Left hindlimb (tissue), 1 donor: ENCODE measurements around the gene SVOPL.
A peak's percentile ranks its signal among the peaks of the same experiment; 100 is the strongest.
"Not testable (repeated sequence)": the region's sequence is repeated elsewhere in the genome, so short reads cannot be mapped to it uniquely, and the experiment has no call there.

Experiments used
- DNase-seq: peaks from one replicate; pipeline ENCODE4 v3.0.0-alpha.2; 2018

Gene SVOPL, protein sequence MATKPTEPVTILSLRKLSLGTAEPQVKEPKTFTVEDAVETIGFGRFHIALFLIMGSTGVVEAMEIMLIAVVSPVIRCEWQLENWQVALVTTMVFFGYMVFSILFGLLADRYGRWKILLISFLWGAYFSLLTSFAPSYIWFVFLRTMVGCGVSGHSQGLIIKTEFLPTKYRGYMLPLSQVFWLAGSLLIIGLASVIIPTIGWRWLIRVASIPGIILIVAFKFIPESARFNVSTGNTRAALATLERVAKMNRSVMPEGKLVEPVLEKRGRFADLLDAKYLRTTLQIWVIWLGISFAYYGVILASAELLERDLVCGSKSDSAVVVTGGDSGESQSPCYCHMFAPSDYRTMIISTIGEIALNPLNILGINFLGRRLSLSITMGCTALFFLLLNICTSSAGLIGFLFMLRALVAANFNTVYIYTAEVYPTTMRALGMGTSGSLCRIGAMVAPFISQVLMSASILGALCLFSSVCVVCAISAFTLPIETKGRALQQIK

GRCh38 chr7:138700857-138701536, at the start of gene SVOPL:
SVOPL (minus strand) TSS chr7:138701362; CDS start chr7:138679045, 22,317 bp downstream.
- DNase-seq = no peak

DNA sequence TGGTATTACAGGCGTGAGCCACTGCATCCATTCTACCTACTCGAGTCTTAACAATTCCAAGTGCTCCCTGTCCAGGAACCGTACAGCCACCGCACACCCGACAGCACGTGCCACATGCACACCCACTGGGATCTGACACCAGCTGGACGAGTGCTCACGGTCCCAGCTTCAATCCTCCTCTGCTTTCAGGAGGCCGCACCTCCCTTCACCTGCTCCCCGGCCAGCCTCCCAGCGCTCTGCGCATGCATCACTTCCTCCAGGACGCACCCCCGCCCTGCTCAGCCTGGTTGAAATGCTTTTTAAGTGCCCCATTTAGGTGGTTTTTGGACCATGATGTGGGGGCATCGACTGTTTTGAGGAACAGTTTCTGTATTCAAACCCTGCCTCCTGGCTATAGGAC, 49.3 kb upstream of the SVOPL start:
- no peak for DNase-seq

- no peak for DNase-seq
Measured at GRCh38 chr7:138749960-138750359, 48.8 kb upstream of the SVOPL start.

DNA sequence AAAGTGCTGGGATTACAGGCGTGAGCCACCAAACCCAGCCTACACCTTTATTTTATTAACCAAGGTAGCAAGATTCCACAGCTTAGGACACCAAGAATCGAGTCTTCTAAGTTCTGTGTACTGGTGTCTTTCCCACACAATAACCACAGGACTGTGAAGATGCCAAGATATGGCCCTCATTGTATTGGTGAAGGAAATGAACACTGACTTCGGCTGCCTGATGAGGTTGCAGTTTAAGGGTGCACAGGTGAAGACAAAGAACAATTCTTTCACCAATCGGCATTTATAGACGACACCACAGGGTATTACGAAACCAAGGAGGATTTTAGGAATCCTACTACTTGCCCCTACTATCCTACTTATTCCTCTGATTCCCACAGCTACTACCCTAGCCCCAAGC, 47.5 kb upstream of the SVOPL start:
- no peak for DNase-seq

DNA sequence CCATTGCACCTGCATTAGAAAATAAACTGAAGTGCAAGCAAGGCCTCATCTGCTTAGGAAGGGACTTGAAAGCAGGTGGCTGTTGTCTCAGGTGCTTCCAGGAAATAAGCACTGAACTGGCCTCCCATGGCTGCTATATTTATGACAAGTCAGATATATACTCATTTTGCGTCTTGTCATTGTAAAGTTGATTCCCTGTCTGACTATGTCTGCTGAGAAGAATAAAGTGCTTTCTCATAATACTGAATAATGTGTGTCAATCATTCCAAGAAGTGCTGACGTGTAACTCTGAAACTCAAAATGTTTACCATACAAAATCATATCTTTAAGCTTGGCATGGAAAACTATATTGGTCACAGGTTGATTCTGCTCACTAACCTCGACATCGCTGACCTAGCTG, 44.9 kb upstream of the SVOPL start:
- DNase-seq = no peak

DNA sequence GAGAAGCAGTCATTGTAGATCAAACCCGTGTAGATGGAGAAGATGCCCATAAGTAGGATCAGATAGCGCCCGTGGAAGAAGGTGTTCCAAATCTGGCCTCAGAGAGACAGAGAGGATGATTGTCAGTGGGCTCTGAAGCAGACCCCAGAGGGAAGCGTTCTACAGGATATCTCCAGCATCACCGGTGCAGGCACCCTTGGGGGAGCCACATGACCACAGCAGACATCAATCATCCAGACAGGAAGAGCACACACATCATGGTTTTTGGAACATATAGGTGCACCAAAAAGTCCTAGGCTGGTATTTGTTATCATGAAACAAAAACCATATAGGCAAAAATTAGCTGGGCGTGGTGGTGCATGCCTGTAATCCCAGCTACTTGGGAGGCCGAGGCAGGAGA, 44.0 kb upstream of the SVOPL start:
- no peak for DNase-seq

DNA sequence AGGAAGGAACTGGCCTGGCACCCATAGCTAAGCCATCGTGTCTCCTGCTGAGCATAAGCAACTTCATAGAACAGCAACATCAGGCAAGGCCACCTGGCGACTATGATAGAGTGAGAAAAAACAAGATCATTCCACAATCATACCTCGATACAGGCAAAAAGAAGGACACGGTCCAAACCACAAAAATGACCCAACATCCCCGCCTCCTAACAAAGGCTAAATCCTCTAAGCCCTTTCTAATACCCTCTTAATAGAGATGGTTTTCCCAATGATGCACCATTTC, 40.2 kb upstream of the SVOPL start:
- DNase-seq = no peak

- DNase-seq = no peak
Measured at GRCh38 chr7:138739859-138740258, 38.7 kb upstream of the SVOPL start.

- DNase-seq = peak; percentile 86
Measured at GRCh38 chr7:138738551-138739335, 37.6 kb upstream of the SVOPL start.

GRCh38 chr7:138738114-138738513, 37.0 kb upstream of the SVOPL start:
- no peak for DNase-seq

DNA sequence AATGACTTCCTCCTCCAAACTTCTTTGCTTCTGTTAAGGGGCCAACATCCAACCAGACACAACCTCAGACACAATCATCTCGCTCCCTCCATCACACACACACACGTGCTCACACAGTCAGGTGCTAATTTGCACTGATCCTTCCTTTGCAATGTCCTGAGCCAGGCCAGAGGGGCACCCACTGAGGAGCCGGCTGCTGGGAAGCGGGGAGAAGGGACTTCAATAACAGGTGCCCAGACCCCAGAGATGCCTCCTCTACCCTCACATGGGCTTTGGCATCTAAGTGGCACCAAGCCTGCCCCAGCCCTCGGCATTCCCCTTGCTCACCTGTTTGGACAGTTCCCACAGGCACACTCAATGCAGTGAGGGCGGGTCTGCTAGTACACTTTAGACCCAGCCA, 34.2 kb upstream of the SVOPL start:
- no peak for DNase-seq

- not testable (repeated sequence) for DNase-seq
Measured at GRCh38 chr7:138731733-138732132, 30.6 kb upstream of the SVOPL start.

GRCh38 chr7:138729444-138729843, 28.3 kb upstream of the SVOPL start:
- no peak for DNase-seq

DNA sequence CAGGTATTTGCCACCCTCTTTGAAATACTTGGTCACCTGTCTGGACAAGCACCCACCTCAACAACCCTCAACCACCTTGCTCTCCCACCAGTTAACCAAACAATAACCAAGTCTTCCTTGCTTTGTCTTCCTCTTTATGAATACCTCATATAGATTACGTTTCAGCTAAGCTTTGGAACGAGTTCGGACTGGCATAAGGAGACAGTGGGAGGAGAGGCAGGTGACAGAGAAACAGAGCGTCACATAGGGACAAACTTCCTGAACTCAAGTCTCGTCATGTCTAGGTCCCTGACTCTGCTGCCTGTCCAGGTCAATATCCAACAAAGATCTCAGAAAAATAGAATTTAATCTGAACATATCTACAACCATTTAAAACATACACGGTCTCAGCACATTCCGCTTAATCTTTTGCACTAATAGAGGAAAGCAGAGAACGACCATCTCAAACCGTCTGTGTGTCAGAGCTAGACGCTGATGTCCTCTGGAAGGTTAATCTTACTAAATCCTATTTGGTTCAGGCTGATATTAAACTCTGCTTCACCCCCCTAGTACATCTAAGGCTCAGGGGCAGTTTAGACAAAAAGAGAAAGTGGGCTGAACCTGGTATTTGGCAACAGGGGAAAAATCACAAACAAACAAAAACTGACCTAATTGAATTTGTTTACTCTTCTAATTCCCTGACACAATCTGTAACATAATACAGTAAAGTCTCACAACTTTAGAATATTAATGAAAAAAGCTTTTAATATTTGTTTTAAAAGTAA, 26.4 kb upstream of the SVOPL start:
- no peak for DNase-seq

DNA sequence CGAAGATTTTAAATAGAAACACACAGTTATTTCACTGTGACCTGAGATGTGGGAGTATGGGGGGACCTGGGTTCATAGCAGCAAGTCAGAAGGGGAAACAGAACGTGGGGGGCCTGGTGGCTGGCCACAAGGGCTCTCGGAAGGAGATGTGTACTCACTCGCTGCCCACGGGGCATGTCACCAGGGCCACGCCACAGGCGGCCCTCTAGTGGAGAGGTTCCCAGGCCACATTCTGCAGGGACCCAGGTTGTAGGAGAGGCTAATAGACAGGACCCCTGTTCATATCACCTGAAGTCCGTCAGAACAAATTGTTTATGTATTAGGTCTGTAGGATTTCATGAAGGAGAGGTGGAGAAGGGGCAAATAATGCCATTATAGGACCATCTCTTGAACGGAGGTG, 25.1 kb upstream of the SVOPL start:
- DNase-seq = no peak

DNA sequence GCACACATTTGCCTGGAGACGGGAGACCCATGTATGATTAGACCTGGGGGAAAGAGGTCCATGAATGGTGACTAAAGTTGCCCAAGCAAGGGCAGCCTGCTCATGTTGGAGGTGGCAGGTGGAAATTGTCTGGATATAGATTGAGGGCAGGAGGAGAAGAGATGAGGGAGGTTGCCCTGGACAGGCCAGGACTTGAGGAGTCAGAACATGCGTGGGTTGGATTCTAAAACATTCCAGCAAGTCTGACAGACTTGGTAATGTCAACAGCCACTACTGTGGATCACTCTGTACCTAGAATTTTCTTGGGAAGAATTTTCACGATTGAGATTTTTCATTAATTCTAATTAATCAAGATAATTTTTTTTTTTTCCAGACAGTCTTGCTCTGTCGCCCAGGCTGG, 19.1 kb upstream of the SVOPL start:
- DNase-seq = no peak

GRCh38 chr7:138716889-138717288, 15.7 kb upstream of the SVOPL start:
- DNase-seq = no peak

DNA sequence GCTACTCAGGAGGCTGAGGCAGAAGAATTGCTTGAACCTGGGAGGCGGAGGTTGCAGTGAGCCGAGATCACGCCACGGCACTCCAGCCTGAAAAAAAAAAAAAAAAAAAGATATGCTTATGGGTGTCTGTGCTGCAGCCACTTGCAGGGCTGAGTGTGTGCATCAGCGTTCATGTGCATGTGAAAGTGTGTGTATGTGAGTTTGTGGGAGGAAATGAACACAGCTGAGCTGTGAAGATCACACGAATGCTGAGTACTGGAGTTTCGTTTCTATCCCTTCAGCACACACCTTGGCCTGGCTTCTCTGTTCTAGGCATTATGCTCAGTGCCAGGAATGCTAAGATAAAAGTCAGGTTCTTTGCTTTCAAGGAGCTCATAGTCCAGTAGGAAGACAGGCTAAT, 12.0 kb upstream of the SVOPL start:
- no peak for DNase-seq

- no peak for DNase-seq
Measured at GRCh38 chr7:138712652-138713051, 11.5 kb upstream of the SVOPL start.

DNA sequence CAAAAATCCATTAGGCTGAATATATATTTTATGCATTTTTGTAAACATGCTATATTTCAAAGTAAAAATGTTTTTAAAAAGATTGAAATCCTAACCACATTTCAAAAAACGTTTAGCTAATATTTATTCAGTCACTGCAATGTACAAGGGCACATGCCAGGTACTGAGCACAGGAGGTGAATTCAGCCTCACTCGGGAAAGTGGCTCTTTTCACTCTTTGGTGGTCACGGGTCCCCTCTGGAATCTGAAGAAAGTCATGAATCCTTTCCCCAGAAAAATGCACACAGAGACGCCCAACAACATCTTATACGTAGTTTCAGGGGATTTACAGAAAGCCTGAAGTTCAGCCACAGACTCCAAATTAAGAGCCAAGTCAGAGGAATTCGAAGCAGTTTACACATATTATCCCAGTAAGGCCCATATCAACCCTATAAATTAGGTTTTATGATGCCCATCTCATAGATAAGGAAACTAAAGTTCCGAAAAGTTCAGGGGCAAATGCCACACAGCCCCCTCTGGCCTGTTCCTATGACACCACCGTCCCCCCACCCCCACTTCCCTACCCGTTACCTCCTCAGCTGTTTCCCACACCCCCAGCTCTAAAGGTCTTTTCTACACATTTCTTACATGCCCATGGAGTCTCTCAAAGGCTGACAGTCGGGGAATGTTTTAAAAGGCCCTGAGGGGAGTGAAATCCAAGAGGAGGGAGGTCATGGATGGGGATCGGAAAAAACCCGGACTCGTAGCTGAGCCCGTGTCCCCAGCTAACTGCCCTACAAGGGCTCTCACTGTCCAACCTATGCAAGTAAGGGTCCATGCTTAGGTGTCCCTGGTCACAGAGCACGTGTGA, 9.6 kb upstream of the SVOPL start:
- DNase-seq = no peak

GRCh38 chr7:138705167-138705566, 4.0 kb upstream of the SVOPL start:
- DNase-seq = no peak

DNA sequence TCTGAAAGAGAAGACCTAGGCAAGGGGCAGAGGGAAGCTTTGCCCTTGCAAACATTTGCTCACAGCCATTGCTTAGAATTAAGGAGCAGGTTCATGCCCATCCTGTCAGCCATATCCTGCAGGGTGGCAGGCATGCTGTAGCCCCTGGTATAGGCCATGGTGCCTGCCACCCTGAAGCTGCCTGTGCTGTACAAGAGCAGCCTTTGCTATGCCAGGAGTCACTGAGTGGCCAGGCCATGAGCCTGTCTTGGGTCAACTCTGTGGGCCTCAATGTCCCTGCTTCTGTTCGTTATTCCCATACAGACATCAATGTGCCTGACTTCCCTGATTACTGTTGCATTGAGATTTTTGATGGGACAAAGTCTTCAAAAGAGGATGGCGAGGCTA, 368 bp upstream of the SVOPL start:
- DNase-seq = no peak
